ENCODE measurements around the gene ADCY5. TPM values are rescaled to one million over a fixed set of nuclear protein-coding genes. Genes with fewer than 3 reads are reported as not detected.

Gene ADCY5
- total RNA-seq, 4 donors from 2014 or later: 119 to 251 (median 185) TPM

DNA sequence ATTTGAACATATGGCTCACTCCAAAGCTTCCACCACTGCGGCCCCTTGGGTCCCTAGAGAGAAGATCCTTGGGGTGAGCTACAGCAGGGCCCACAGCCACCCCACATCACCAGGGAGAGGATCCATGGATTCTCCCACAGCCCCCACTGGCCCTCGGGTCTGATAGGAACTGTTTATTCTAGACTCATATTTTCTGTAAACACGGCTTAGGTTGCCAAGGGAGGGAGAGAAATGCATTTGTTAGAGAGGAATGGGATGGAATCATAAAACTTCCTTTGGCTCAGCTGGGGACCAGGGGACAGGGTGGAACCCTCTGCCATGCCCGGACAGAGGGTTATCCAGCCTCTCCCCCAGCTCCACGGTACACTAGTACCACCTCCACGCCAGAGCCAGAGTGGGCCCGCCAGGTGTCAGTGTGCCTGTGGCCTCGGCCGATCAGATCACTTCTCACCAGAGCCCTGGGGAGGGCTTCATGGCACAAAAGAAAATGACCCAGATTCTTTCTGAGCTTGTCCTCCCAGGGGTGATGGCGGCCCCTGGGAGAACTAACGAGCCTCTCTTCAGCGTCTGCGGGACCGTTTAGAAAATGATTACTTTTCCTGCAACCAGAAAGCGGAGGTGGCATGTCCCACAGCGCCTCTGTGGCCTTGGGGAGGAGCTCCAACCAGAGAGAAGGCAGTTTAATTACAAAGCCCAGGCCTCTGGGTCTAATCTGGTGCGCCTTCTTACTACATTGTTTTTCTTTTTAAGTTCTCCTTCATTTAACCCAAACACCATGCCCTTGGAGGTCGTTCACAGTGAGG, 33.7 kb downstream of the ADCY5 start:
- Histone ChIP-seq H3K9me3 (no peaks in the 10 kb centered on the region), H3K27me3 (no peaks in the 10 kb centered on the region), H3K4me3 (peak overlapping the region in 1 of 2 donors; percentile 33), H3K4me1 (peaks cover 10 to 100% (median 25%) of the 10 kb centered on the region in 3 donors), H3K36me3 (no peaks in the 10 kb centered on the region), H3K27ac (peak overlapping the region; percentile 90 to 99 (median 92))
- ATAC-seq: no peak
- TF ChIP-seq, protein P1, sequence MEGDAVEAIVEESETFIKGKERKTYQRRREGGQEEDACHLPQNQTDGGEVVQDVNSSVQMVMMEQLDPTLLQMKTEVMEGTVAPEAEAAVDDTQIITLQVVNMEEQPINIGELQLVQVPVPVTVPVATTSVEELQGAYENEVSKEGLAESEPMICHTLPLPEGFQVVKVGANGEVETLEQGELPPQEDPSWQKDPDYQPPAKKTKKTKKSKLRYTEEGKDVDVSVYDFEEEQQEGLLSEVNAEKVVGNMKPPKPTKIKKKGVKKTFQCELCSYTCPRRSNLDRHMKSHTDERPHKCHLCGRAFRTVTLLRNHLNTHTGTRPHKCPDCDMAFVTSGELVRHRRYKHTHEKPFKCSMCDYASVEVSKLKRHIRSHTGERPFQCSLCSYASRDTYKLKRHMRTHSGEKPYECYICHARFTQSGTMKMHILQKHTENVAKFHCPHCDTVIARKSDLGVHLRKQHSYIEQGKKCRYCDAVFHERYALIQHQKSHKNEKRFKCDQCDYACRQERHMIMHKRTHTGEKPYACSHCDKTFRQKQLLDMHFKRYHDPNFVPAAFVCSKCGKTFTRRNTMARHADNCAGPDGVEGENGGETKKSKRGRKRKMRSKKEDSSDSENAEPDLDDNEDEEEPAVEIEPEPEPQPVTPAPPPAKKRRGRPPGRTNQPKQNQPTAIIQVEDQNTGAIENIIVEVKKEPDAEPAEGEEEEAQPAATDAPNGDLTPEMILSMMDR (IDR thresholded peaks at IDR 0.05): peak in 1 of 4 experiments; percentile 16
- TF ChIP-seq POLR2A (IDR thresholded peaks at IDR 0.05) (peak in 1 of 2 donors; percentile 12), EP300 (IDR thresholded peaks at IDR 0.05) (no peak), POLR2AphosphoS5 (IDR thresholded peaks at IDR 0.05) (peak; percentile 53)
- 30 to 33% methylated on average over 7 to 8 of the region's 18 CpGs for WGBS, 2 donors (ENCODE audit: low coverage in 1 of 2)

DNA sequence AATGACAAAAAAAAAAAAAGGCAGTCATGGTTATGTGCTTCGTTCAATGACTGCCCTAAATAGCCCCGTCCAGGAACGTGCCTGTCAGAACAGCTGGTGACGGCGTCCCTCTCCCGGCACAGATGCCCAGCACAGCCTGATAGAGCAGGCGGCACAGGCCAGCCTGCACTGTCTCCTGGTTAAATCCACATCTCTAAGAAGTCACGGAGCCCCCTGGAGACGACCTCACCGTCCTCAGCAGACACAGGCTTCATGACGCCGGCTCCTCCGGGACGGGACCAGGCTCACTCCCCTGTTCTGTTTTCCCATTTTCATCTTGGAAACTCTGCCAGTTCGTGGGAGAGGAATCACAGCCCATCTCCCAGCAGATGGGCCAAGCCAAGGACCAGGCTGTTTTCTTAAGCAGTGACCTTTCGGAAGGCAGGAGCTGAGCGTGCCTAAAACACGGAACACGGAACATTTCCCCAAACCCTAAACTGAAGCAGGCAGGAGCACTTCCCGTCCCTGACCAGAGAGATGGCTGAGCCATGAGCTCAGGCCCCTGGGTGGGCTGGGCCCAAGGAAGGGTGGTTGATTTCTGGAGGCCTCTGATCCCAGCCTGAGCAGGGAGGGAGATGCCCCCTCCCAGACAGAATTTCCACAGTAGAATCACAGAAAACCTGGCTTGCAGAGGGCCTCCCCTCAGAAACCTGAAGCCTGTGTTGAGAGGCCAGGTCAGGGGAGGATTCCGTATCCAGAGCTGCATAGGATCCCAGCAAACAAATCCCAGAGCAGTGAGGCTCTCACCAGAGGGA, 35.9 kb downstream of the ADCY5 start:
- TF ChIP-seq POLR2A (IDR thresholded peaks at IDR 0.05) (peak; percentile 31 to 41), POLR2AphosphoS5 (IDR thresholded peaks at IDR 0.05) (peak; percentile 98), EP300 (IDR thresholded peaks at IDR 0.05) (no peak)
- TF ChIP-seq, protein P1 (IDR thresholded peaks at IDR 0.05): no peak
- Histone ChIP-seq H3K27ac (peak overlapping the region; percentile 90 to 99 (median 92)), H3K27me3 (no peaks in the 10 kb centered on the region), H3K36me3 (no peaks in the 10 kb centered on the region), H3K4me1 (peaks cover 10 to 99% (median 23%) of the 10 kb centered on the region in 3 donors), H3K4me3 (peak overlapping the region; percentile 1 to 43), H3K9me3 (no peaks in the 10 kb centered on the region)
- WGBS, 2 donors (ENCODE audit: low coverage in 1 of 2): 2% methylated on average over 11 to 12 of the region's 21 CpGs
- peak; percentile 46 for ATAC-seq

DNA sequence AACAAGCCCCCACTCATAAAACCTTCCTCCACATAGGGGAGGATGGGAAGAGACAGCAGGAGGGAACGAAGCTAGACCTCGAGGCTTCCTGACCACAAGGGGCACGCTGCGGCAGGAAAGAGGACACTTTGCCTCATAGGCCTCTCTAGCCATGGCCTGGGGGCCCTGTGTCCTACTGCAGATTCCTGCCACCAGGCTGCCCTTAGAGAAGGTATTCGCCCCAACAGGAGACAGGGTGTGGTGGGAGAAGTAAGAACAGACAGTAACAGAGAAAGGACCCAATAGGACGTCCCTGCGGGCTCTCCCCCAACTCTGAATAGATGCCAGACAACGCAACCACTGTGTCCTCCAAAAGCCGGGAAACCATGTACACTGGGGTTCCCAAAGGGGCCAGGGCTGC, 36.8 kb downstream of the ADCY5 start:
- TF ChIP-seq EP300 (IDR thresholded peaks at IDR 0.05) (no peak), POLR2A (IDR thresholded peaks at IDR 0.05) (no peak), POLR2AphosphoS5 (IDR thresholded peaks at IDR 0.05) (peak; percentile 72)
- TF ChIP-seq, protein P1 (IDR thresholded peaks at IDR 0.05): peak in 3 of 4 experiments; percentile 49 to 89 (median 71)
- Histone ChIP-seq H3K9me3 (no peaks in the 10 kb centered on the region), H3K4me3 (peak overlapping the region; percentile 10 to 43), H3K27ac (peak overlapping the region; percentile 90 to 99 (median 92)), H3K4me1 (peaks cover 10 to 97% (median 23%) of the 10 kb centered on the region in 3 donors), H3K27me3 (no peaks in the 10 kb centered on the region), H3K36me3 (no peaks in the 10 kb centered on the region)
- ATAC-seq: peak; percentile 49
- 36% methylated on average over 9 of the region's 9 CpGs; no CpG with 5 or more reads in 1 of the 2 donors for WGBS, 2 donors (ENCODE audit: low coverage in 1 of 2)

DNA sequence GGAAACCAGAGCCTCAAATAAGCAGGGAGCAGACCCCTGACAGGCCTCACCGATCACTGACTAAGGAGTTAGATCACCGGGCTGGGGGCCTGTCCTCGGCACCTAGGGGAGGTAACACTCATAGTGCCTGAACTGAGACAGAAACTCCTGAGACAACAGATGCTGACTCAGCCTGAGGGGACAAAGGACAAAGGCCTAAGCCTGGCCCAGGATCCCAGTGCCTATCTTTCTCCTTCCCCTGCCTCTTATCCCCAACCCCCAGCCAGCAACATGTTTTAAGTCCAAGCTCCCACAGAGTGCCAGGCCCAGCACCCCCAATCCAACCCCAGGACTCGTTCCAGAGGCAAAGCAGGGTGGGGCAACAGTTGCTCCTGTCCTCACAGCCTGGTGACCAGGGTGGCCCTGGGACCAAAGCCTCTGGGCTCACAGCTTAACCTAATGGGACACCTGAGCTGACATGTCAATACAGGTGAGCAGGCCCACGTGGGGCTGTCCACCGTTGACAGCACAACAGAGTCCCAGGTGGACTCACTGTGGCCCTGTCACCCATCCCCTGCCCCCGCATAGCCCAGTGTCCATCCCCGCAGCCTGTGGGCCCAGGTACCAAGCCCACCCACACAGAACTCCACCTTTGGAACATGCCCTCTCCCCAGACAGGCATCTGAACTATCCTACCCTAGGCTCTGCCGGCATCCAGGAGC, 37.4 kb downstream of the ADCY5 start:
- 70% methylated on average over 6 of the region's 9 CpGs; no CpG with 5 or more reads in 1 of the 2 donors for WGBS, 2 donors (ENCODE audit: low coverage in 1 of 2)
- peak overlapping the region in 1 of 2 donors; percentile 43 for H3K4me3 ChIP-seq
- no peak for ATAC-seq

More for the DNA sequence above, 37.4 kb downstream of the ADCY5 start:
- no peak for TF ChIP-seq EP300 (IDR thresholded peaks at IDR 0.05)
- no peak for TF ChIP-seq POLR2A (IDR thresholded peaks at IDR 0.05)
- TF ChIP-seq, protein P1 (IDR thresholded peaks at IDR 0.05): no peak
- Histone ChIP-seq H3K36me3 (no peaks in the 10 kb centered on the region), H3K4me1 (peaks cover 8 to 97% (median 20%) of the 10 kb centered on the region in 3 donors), H3K27me3 (no peaks in the 10 kb centered on the region), H3K27ac (peak overlapping the region; percentile 90 to 99 (median 92)), H3K9me3 (no peaks in the 10 kb centered on the region)
